ENCODE results near the gene N4BP3.

The N4BP3 gene

DNA sequence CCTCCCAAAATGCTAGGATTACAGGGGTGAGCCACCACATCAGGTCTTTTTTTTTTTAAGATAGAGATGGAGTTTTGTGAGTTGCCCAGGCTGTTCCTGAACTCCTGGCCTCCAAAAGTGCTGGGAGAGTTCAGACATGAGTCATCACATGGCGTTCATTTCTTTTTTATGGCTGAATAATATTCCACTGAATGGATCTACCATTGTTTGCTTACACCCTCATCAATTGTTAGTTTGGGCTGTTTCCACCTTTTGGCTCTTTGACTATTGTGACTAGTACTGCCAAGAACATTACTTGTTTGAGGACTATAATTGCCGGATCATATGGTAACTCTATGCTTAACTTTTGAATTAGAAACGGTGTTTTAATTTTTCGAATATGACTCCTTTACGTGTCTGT, 787 bp upstream of the N4BP3 start:
- no peak overlapping the region for H3K27ac ChIP-seq
- in situ Hi-C loops (cut with HindIII; ENCODE audit: low pct_ligation_motif_present, low sequenced_read_pairs): no loop called here
- H3K4me3 ChIP-seq (ENCODE audit: low read depth, low read length): no peak overlapping the region
- no peak for TF ChIP-seq CTCF (IDR thresholded peaks at IDR 0.05; ENCODE audit: low read depth, low read length, missing control alignments)
- no peaks in the 10 kb centered on the region for H3K36me3 ChIP-seq (replicated peaks)
- H3K27me3 ChIP-seq (replicated peaks): peaks cover 28% of the 10 kb centered on the region
- DNase-seq: no peak

DNA sequence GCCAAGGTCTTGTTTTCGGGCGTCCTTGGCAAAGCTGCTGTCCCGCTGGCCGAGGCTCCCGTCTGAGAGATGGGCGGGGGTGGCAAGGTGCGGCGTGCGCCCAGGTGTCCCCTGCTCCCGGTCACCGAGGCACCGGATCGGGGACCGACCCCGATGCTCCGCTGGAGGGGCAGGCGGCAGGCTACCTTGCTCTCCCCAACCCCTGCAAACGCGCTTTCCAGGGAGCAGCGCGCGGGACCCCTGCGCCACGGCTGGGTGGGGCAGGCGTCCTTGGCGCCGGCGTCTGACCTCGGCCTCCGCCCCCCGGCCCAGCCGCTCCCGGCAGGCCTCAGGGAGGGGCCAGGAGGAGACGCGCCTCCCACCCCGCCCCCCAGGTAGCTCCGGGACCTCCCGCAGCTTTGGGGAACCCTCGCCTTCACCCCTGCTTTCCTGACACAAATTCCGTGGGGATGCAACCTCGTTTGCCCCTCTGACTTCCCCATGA, 551 bp downstream of the N4BP3 start:
- H3K27ac ChIP-seq: no peak overlapping the region
- DNase-seq: no peak
- in situ Hi-C loops (cut with HindIII; ENCODE audit: low pct_ligation_motif_present, low sequenced_read_pairs): no loop called here
- H3K4me3 ChIP-seq (ENCODE audit: low read depth, low read length): peak overlapping the region; percentile 24
- peaks cover 28% of the 10 kb centered on the region for H3K27me3 ChIP-seq (replicated peaks)
- TF ChIP-seq CTCF (IDR thresholded peaks at IDR 0.05; ENCODE audit: low read depth, low read length, missing control alignments): no peak
- no peaks in the 10 kb centered on the region for H3K36me3 ChIP-seq (replicated peaks)

GRCh38 chr5:178114325-178115135, 1.2 kb downstream of the N4BP3 start:
- no peak overlapping the region for H3K27ac ChIP-seq
- peaks cover 28% of the 10 kb centered on the region for H3K27me3 ChIP-seq (replicated peaks)
- in situ Hi-C loops (cut with HindIII; ENCODE audit: low pct_ligation_motif_present, low sequenced_read_pairs): no loop called here
- H3K4me3 ChIP-seq (ENCODE audit: low read depth, low read length): no peak overlapping the region
- DNase-seq: no peak
- H3K36me3 ChIP-seq (replicated peaks): no peaks in the 10 kb centered on the region
- no peak for TF ChIP-seq CTCF (IDR thresholded peaks at IDR 0.05; ENCODE audit: low read depth, low read length, missing control alignments)

DNA sequence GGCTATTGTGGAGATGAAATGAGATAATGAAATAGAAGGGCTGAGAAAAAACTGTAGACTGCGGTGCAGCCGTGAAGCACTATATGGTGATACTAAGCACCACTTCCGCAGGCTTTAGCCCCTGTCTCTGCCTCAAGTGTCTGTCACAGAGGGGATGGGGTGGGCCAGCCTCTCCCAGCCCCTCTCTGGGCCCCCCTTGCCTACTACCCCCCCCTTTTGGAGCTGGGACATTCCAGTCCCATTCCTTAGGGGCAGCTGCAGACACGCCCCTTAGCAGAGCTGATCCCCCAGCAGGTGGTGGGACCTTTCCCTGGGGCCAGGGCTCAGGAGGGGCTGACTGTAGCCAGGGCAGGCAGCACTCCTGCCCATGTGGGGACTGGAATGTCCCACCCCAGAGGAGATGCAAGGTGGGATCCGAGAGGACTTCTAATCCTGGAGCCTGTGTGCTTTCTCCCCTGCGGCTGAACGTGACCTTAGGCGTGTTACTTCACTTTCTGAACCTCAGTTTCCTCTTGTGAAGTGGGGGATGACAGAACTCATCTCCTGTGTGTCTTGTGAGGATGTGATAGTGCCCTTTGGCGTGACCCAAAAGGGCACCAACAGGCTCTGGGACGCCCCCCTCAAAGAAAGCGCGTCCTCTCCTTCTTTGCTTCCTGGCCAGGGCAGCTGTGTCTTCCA, 1.9 kb downstream of the N4BP3 start:
- Histone ChIP-seq H3K4me3 (ENCODE audit: low read depth, low read length) (no peak overlapping the region), H3K27me3 (replicated peaks) (peaks cover 28% of the 10 kb centered on the region), H3K27ac (no peak overlapping the region), H3K36me3 (replicated peaks) (no peaks in the 10 kb centered on the region)
- DNase-seq: no peak
- TF ChIP-seq CTCF (IDR thresholded peaks at IDR 0.05; ENCODE audit: low read depth, low read length, missing control alignments): no peak
- in situ Hi-C loops (cut with HindIII; ENCODE audit: low pct_ligation_motif_present, low sequenced_read_pairs): no loop called here

GRCh38 chr5:178115814-178116142, 2.4 kb downstream of the N4BP3 start:
- no peak for DNase-seq
- no peak for TF ChIP-seq CTCF (IDR thresholded peaks at IDR 0.05; ENCODE audit: low read depth, low read length, missing control alignments)
- no peak overlapping the region for H3K27ac ChIP-seq
- no peak overlapping the region for H3K4me3 ChIP-seq (ENCODE audit: low read depth, low read length)
- peaks cover 28% of the 10 kb centered on the region for H3K27me3 ChIP-seq (replicated peaks)
- in situ Hi-C loops (cut with HindIII; ENCODE audit: low pct_ligation_motif_present, low sequenced_read_pairs): no loop called here
- no peaks in the 10 kb centered on the region for H3K36me3 ChIP-seq (replicated peaks)
